ENCODE measurements around the gene NCKAP5.
A peak's percentile ranks its signal among the peaks of the same experiment; 100 is the strongest.

Gene NCKAP5

DNA sequence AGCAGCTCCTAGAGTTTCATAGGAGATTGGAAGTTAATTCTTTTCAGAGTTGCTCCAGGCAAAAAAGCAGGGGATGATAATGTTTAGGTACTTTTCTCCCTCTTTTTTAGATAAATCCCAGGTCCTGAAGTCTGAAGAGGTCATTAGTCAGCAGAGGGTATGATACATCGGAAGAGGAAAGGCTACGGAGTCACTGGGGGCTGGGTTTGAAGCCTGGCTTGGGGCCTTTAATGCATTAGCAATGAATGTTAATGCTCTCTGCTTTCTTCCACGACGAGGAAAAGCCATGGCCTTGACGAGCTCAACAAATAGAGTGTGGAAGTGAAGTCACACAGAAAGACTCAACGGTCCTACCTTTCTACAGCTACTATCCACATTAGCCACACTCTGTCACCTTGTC lies 235.1 kb downstream of the NCKAP5 start:
- TF ChIP-seq, protein P1, sequence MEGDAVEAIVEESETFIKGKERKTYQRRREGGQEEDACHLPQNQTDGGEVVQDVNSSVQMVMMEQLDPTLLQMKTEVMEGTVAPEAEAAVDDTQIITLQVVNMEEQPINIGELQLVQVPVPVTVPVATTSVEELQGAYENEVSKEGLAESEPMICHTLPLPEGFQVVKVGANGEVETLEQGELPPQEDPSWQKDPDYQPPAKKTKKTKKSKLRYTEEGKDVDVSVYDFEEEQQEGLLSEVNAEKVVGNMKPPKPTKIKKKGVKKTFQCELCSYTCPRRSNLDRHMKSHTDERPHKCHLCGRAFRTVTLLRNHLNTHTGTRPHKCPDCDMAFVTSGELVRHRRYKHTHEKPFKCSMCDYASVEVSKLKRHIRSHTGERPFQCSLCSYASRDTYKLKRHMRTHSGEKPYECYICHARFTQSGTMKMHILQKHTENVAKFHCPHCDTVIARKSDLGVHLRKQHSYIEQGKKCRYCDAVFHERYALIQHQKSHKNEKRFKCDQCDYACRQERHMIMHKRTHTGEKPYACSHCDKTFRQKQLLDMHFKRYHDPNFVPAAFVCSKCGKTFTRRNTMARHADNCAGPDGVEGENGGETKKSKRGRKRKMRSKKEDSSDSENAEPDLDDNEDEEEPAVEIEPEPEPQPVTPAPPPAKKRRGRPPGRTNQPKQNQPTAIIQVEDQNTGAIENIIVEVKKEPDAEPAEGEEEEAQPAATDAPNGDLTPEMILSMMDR (IDR thresholded peaks at IDR 0.05; ENCODE audit: control insufficient read depth, extremely low read depth, insufficient read depth): no peak
- no peak overlapping the region for H3K4me3 ChIP-seq (ENCODE audit: low read depth, low read length)
- DNase-seq (ENCODE audit: low read depth): no peak

DNA sequence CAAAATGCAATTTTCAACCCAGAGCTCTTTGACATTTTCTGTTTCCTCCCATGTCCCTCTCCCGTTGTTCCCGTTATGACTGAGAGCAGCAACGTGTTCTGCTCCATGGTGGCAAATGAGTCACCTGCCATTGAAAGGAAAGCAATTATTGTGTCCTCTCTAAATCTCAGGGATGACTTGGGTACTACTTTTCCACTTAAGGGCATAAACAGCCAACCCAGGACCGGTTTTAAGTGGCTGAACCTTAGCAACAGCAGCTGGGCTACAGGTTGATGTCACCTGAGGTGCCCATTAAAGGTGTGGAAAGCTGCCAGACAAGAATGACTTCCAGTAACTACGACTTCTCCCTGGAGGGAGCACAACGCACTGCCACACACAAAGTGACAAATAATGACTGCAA lies 236.8 kb downstream of the NCKAP5 start:
- peak; percentile 44 for DNase-seq (ENCODE audit: low read depth)
- H3K4me3 ChIP-seq (ENCODE audit: low read depth, low read length): no peak overlapping the region
- TF ChIP-seq, protein P1 (IDR thresholded peaks at IDR 0.05; ENCODE audit: control insufficient read depth, extremely low read depth, insufficient read depth): no peak

DNA sequence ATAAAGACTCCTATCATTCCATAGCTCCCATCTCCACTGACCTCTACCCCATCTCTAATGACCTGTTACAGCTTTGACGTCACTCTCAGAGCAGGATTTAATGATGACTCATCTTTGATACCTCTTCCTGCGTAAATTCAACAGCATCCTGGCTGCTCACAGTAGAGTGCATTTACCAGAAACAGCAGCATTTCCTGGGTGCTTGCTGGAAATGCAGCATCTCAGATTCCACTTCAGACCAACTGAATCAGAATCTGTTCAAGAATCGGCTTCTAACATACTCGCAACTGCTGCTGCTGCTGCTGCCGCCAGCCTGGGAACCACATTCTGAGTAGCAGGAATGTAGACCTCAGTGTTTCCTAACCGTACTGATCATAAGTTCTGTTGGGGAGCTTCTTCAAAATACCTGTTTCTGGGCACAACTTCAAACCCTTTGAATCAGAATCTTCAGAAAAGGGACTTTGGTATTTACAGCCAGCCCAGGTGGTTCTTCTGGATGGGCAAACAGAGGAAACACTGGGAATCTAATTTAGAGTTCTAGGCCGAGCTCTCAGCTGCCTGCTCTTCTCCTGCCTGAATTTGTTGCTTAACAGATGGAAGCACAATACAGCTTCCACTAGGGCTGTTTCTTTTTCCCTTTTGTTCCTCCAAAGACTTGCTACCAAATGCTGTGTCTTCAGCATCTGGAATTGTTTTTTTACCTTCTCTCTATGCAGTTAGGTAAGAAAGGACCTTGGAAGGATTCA lies 241.4 kb downstream of the NCKAP5 start:
- no peak overlapping the region for H3K4me3 ChIP-seq (ENCODE audit: low read depth, low read length)
- no peak for DNase-seq (ENCODE audit: low read depth)
- TF ChIP-seq, protein P1 (IDR thresholded peaks at IDR 0.05; ENCODE audit: control insufficient read depth, extremely low read depth, insufficient read depth): no peak

DNA sequence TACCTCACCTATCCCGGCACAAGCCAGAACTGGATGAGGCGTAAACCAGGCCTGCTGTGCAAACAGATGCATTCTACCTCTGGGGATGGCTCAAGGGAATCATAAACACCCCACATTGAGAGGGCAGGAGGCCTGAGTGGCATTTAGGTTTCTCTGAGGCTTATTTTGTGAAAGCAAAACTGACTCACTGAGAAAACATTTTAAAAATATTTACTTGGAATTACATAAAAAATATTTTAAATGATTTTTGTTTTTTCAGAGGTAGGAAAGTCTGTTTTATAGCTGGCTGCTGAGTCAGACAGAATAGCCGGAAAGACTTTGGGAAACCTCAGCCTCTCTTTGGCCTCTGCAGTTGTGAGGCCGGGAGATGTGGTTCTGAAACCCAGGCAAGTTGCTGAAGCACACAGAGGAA lies 244.1 kb downstream of the NCKAP5 start:
- no peak overlapping the region for H3K4me3 ChIP-seq (ENCODE audit: low read depth, low read length)
- TF ChIP-seq, protein P1 (IDR thresholded peaks at IDR 0.05; ENCODE audit: control insufficient read depth, extremely low read depth, insufficient read depth): no peak
- DNase-seq (ENCODE audit: low read depth): no peak

DNA sequence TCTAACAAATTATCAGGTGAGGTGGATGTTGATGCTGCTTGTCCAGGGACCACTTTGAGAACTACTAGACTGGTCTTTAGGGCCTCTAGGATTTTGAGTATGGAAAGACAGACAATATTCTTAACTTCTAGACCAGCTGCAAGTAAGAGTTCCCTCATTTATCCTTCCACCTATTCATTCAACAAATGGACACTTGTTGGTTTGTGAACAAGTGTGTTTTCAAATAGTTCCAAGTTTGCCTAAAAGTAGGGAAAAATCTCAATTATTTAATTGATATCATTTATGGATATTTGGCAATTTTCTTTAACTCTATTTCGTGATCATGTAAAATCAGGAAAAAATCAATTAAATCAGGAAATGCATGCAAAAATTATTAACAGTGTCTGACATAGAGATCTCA lies 245.4 kb downstream of the NCKAP5 start:
- no peak for DNase-seq (ENCODE audit: low read depth)
- TF ChIP-seq, protein P1 (IDR thresholded peaks at IDR 0.05; ENCODE audit: control insufficient read depth, extremely low read depth, insufficient read depth): no peak
- no peak overlapping the region for H3K4me3 ChIP-seq (ENCODE audit: low read depth, low read length)

DNA sequence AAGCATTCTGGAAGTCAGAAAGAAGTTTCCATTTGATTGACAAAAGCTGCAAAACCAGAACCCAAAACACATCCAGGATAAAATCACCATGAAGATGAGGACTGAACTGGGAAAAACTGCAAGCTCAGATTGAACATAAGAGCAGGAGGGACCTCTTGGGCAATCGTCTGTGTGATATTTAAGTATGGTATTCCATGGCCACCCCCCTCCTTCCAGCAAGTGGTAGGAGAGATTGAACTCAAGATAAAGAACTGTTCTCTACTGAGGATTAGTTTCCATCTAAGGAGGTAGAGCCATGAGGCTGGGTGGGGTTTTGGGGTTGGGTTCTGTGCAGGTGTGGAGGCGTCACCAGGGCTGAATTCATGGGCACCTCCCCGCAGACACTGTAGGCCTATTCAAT lies 251.1 kb downstream of the NCKAP5 start:
- H3K4me3 ChIP-seq (ENCODE audit: low read depth, low read length): no peak overlapping the region
- no peak for DNase-seq (ENCODE audit: low read depth)
- TF ChIP-seq, protein P1 (IDR thresholded peaks at IDR 0.05; ENCODE audit: control insufficient read depth, extremely low read depth, insufficient read depth): no peak

DNA sequence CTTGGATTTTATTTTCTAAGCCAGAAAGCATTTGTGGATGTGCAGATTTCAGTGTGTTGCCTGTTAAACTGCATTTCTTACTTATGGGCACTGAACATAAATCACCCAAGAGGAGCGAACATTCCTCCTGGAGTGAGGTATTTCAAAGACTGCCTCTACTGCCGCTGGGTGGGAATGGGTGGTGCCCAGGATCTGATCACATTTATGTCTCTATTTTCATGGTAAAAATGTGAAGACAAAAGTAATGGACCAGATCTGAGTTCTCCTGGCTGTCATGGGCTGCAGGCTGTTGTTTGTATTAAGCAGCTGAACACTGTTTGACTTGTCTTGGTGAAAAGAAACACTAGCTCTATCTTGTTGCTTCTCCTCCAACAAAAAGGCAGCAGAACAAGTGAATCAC lies 251.7 kb downstream of the NCKAP5 start:
- no peak overlapping the region for H3K4me3 ChIP-seq (ENCODE audit: low read depth, low read length)
- TF ChIP-seq, protein P1 (IDR thresholded peaks at IDR 0.05; ENCODE audit: control insufficient read depth, extremely low read depth, insufficient read depth): no peak
- no peak for DNase-seq (ENCODE audit: low read depth)

Data from LNCaP clone FGC (cell line).